ENCODE data around the gene AGXT. TPM values are rescaled to one million over a fixed set of nuclear protein-coding genes. Genes with fewer than 3 reads are reported as not detected.

AGXT gene
- polyA plus RNA-seq, 1 donor (not counting 4 experiments of a cell fraction or from before 2014, with no cell fraction given) = not detected

DNA sequence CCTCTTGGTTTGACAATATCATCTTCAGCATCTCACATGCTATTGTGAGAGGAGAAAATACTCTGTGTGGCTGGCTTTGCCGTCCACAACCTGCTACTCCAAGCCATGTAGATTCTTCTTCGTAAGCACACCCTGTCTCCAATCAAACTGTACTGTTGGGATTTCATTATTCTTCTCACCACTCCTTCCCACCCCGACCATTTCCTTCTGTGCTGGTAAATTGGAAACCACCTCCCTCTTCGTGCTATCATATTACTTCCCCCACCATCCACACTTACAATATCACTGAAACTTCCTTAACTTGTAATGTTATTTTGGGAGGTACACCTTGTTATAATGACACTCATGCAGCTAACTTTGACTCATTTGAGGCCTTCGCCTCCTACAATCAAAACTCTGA lies 3.2 kb upstream of the AGXT start:
- H3K4me1 ChIP-seq (ENCODE audit: control insufficient read depth, extremely low read depth, insufficient read depth, low read length) = no peaks in the 10 kb centered on the region
- no peaks in the 10 kb centered on the region for H4K20me1 ChIP-seq (ENCODE audit: control insufficient read depth, extremely low read depth, insufficient read depth, low read length)
- no peak overlapping the region for H3K27ac ChIP-seq (ENCODE audit: control insufficient read depth, insufficient read depth, low read length)
- H3K4me3 ChIP-seq (ENCODE audit: control insufficient read depth in 2 of 3, extremely low read depth in 1 of 3, insufficient read depth in 2 of 3, low read depth in 1 of 3, low read length in 3 of 3) = no peak overlapping the region
- DNase-seq (ENCODE audit: low read depth, low spot score) (no peak), FAIRE-seq (no peak)
- no peaks in the 10 kb centered on the region for H3K36me3 ChIP-seq (ENCODE audit: control insufficient read depth in 2 of 2, extremely low read depth in 1 of 2, insufficient read depth in 2 of 2, low read length in 2 of 2)
- no peak overlapping the region for H3K4me2 ChIP-seq (ENCODE audit: control insufficient read depth, extremely low read depth, insufficient read depth, low read depth, low read length)
- no peak for TF ChIP-seq CTCF (optimal IDR thresholded peaks at IDR 0.05 in 1 of 3, IDR thresholded peaks at IDR 0.05 in 1 of 3, conservative IDR thresholded peaks at IDR 0.05 in 1 of 3; ENCODE audit: extremely low read depth in 1 of 3, insufficient read depth in 2 of 3, low read length in 3 of 3)
- TF ChIP-seq EZH2 (IDR thresholded peaks at IDR 0.05; ENCODE audit: low read length) = no peak
- H3K27me3 ChIP-seq (ENCODE audit: control insufficient read depth, extremely low read depth, insufficient read depth, low read length) = peaks cover 3% of the 10 kb centered on the region
- no peak overlapping the region for H3K9ac ChIP-seq (ENCODE audit: control insufficient read depth, extremely low read depth, insufficient read depth, low read length)
- H3K9me3 ChIP-seq (ENCODE audit: control insufficient read depth, low read depth, low read length) = no peaks in the 10 kb centered on the region
- H2AFZ ChIP-seq (ENCODE audit: control insufficient read depth, low read length) = no peak overlapping the region
- H3K79me2 ChIP-seq (ENCODE audit: control insufficient read depth, insufficient read depth, low read length) = no peaks in the 10 kb centered on the region
- dilution Hi-C loops (cut with MboI; ENCODE audit: extremely low pct_ligation_motif_present, low sequenced_read_pairs) = no loop called here
- H3K9me1 ChIP-seq (ENCODE audit: control insufficient read depth, extremely low read depth, insufficient read depth, low read length) = no peaks in the 10 kb centered on the region

DNA sequence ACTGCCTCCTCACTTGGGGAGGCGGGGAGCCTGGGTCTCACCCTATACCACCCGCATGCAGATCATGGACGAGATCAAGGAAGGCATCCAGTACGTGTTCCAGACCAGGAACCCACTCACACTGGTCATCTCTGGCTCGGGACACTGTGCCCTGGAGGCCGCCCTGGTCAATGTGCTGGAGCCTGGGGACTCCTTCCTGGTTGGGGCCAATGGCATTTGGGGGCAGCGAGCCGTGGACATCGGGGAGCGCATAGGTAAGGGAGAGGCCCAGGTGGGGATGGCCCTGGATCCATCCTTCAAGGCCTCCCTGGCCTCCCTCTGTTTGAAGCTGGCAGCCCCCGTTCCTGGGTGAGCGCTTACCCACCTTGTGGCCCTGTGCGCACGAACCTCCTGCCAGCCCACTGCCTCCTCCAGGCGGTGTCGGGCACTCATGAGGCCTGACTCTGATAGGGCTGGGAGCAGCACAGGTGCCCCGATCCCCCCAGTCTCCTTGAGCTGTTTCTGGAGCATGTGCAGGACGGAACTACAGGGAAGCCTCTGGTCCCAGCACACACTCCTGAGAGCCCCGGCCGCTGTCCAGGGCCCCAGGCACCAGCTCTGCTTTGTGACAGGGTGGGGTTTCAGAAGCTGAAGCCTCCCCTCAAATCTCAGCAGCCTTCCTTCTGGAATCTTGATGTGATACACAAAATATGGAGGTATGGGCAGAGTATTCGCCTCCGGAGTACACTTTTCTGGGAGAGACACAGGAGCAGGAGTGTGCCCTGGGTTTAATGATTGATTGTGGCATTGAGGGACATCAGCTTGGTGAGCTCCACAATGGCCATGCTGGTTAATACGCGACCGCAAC lies 708 bp downstream of the AGXT start:
- dilution Hi-C loops (cut with MboI; ENCODE audit: extremely low pct_ligation_motif_present, low sequenced_read_pairs) = no loop called here
- Histone ChIP-seq H3K36me3 (ENCODE audit: control insufficient read depth in 2 of 2, extremely low read depth in 1 of 2, insufficient read depth in 2 of 2, low read length in 2 of 2) (no peaks in the 10 kb centered on the region), H3K9me3 (ENCODE audit: control insufficient read depth, low read depth, low read length) (no peaks in the 10 kb centered on the region), H4K20me1 (ENCODE audit: control insufficient read depth, extremely low read depth, insufficient read depth, low read length) (no peaks in the 10 kb centered on the region), H3K9me1 (ENCODE audit: control insufficient read depth, extremely low read depth, insufficient read depth, low read length) (no peaks in the 10 kb centered on the region), H2AFZ (ENCODE audit: control insufficient read depth, low read length) (no peak overlapping the region), H3K27me3 (ENCODE audit: control insufficient read depth, extremely low read depth, insufficient read depth, low read length) (peaks cover 7% of the 10 kb centered on the region), H3K27ac (ENCODE audit: control insufficient read depth, insufficient read depth, low read length) (no peak overlapping the region), H3K4me3 (ENCODE audit: control insufficient read depth in 2 of 3, extremely low read depth in 1 of 3, insufficient read depth in 2 of 3, low read depth in 1 of 3, low read length in 3 of 3) (no peak overlapping the region), H3K4me1 (ENCODE audit: control insufficient read depth, extremely low read depth, insufficient read depth, low read length) (no peaks in the 10 kb centered on the region), H3K9ac (ENCODE audit: control insufficient read depth, extremely low read depth, insufficient read depth, low read length) (no peak overlapping the region), H3K79me2 (ENCODE audit: control insufficient read depth, insufficient read depth, low read length) (no peaks in the 10 kb centered on the region), H3K4me2 (ENCODE audit: control insufficient read depth, extremely low read depth, insufficient read depth, low read depth, low read length) (no peak overlapping the region)
- no peak for TF ChIP-seq EZH2 (IDR thresholded peaks at IDR 0.05; ENCODE audit: low read length)
- DNase-seq (ENCODE audit: low read depth, low spot score) = no peak
- FAIRE-seq = no peak
